ENCODE results near the gene NGRN. TPM values are rescaled to one million over a fixed set of nuclear protein-coding genes. Genes with fewer than 3 reads are reported as not detected.
A peak's percentile ranks its signal among the peaks of the same experiment; 100 is the strongest.

Gene NGRN
- total RNA-seq, 1 donor from 2014 or later: 156 TPM

GRCh38 chr15:90231028-90232017, 34.1 kb upstream of the NGRN start:
- peaks cover 11% of the 10 kb centered on the region for H3K27me3 Mint-ChIP-seq (ENCODE audit: unreplicated experiment)
- peaks cover 11% of the 10 kb centered on the region for H3K36me3 Mint-ChIP-seq (ENCODE audit: unreplicated experiment)
- H3K27ac Mint-ChIP-seq (ENCODE audit: unreplicated experiment): no peak overlapping the region
- DNase-seq: no peak
- H3K9me3 Mint-ChIP-seq (ENCODE audit: unreplicated experiment): peaks cover 7% of the 10 kb centered on the region
- H3K4me1 Mint-ChIP-seq (ENCODE audit: low read depth, unreplicated experiment): peaks cover 3% of the 10 kb centered on the region
- peak overlapping the region; percentile 46 for H3K4me3 Mint-ChIP-seq (ENCODE audit: unreplicated experiment)
- TF ChIP-seq, protein P1, sequence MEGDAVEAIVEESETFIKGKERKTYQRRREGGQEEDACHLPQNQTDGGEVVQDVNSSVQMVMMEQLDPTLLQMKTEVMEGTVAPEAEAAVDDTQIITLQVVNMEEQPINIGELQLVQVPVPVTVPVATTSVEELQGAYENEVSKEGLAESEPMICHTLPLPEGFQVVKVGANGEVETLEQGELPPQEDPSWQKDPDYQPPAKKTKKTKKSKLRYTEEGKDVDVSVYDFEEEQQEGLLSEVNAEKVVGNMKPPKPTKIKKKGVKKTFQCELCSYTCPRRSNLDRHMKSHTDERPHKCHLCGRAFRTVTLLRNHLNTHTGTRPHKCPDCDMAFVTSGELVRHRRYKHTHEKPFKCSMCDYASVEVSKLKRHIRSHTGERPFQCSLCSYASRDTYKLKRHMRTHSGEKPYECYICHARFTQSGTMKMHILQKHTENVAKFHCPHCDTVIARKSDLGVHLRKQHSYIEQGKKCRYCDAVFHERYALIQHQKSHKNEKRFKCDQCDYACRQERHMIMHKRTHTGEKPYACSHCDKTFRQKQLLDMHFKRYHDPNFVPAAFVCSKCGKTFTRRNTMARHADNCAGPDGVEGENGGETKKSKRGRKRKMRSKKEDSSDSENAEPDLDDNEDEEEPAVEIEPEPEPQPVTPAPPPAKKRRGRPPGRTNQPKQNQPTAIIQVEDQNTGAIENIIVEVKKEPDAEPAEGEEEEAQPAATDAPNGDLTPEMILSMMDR (IDR thresholded peaks at IDR 0.05; ENCODE audit: partially characterized antibody, unreplicated experiment): no peak

- TF ChIP-seq, protein P1 (IDR thresholded peaks at IDR 0.05; ENCODE audit: partially characterized antibody, unreplicated experiment): no peak
- Mint-ChIP-seq H3K9me3 (ENCODE audit: unreplicated experiment) (peaks cover 7% of the 10 kb centered on the region), H3K36me3 (ENCODE audit: unreplicated experiment) (peaks cover 11% of the 10 kb centered on the region), H3K4me3 (ENCODE audit: unreplicated experiment) (no peak overlapping the region), H3K4me1 (ENCODE audit: low read depth, unreplicated experiment) (peaks cover 3% of the 10 kb centered on the region), H3K27me3 (ENCODE audit: unreplicated experiment) (peaks cover 11% of the 10 kb centered on the region), H3K27ac (ENCODE audit: unreplicated experiment) (no peak overlapping the region)
- DNase-seq: no peak
Observed at GRCh38 chr15:90232196-90232595, 33.3 kb upstream of the NGRN start.

DNA sequence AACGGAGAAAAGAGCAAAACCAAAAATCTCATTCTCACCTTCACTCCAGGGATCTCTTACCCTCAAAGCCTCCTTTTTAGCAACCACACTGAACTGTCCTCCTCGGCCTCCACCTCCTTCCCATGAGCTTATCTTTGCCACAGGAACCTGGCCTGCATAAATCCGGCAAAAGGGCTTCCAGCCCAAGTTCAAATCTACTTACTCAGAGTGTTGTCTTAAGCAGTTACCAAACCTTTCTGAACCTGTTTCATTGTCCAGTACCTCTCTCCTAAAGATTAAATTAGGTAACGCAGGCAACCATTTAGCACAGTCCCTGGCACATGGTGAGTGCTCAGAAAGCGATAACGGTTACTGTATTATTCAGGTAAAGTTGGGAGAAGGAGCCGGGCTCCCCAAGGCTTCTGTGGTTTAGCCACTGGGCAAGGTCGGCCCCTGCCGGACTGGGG, 32.5 kb upstream of the NGRN start:
- H3K27ac Mint-ChIP-seq (ENCODE audit: unreplicated experiment): no peak overlapping the region
- peak overlapping the region; percentile 63 for H3K4me3 Mint-ChIP-seq (ENCODE audit: unreplicated experiment)
- H3K9me3 Mint-ChIP-seq (ENCODE audit: unreplicated experiment): peaks cover 7% of the 10 kb centered on the region
- peaks cover 11% of the 10 kb centered on the region for H3K27me3 Mint-ChIP-seq (ENCODE audit: unreplicated experiment)
- TF ChIP-seq, protein P1 (IDR thresholded peaks at IDR 0.05; ENCODE audit: partially characterized antibody, unreplicated experiment): no peak
- peaks cover 11% of the 10 kb centered on the region for H3K36me3 Mint-ChIP-seq (ENCODE audit: unreplicated experiment)
- H3K4me1 Mint-ChIP-seq (ENCODE audit: low read depth, unreplicated experiment): peaks cover 3% of the 10 kb centered on the region
- no peak for DNase-seq

GRCh38 chr15:90233387-90234095, 31.9 kb upstream of the NGRN start, which contains the start of gene CIB1:
CIB1 (minus strand) TSS chr15:90233941; CDS start chr15:90233885, 56 bp downstream.
- peak; percentile 85 for DNase-seq
- Mint-ChIP-seq H3K27me3 (ENCODE audit: unreplicated experiment) (peaks cover 11% of the 10 kb centered on the region), H3K27ac (ENCODE audit: unreplicated experiment) (no peak within 1 kb of the TSS), H3K4me3 (ENCODE audit: unreplicated experiment) (peak within 1 kb of the TSS; percentile 85), H3K36me3 (ENCODE audit: unreplicated experiment) (peaks cover 11% of the 10 kb centered on the region), H3K4me1 (ENCODE audit: low read depth, unreplicated experiment) (peaks cover 3% of the 10 kb centered on the region), H3K9me3 (ENCODE audit: unreplicated experiment) (peaks cover 7% of the 10 kb centered on the region)
- TF ChIP-seq, protein P1 (IDR thresholded peaks at IDR 0.05; ENCODE audit: partially characterized antibody, unreplicated experiment): no peak

All from glutamatergic neuron (in vitro differentiated cells).